Spleen (tissue), 7 donors: ENCODE measurements around the gene MFN2.

Experiments used
- CTCF ChIP-seq, 11 experiments: fragments of 200-600 bp in 7 of 11; fragments of 450-650 bp in 4 of 11; sonication (generic) in 4 of 11; IDR thresholded peaks in 8 of 11; conservative IDR thresholded peaks in 3 of 11; 1 replicate in 7 of 11; 2 replicates in 4 of 11; pipeline versions ENCODE4 v1.4.0 to v1.8.0; 2016 to 2021; ENCODE audit warnings: antibody characterized with exemption in 11 of 11, inconsistent platforms in 4 of 11, mild to moderate bottlenecking in 1 of 11
- POLR2A ChIP-seq, 3 donors: fragments of 450-650 bp; IDR thresholded peaks; one replicate each; pipeline ENCODE4 v1.5.1; 2017; ENCODE audit warnings: antibody characterized with exemption in 3 of 3, mild to moderate bottlenecking in 1 of 3
- donor health status: DM: no; HTN: no; CAD: no; lungs with moderate emphysema.
- donor health status: DM: no; HTN: no; CAD: no.
- donor health status: DM: no; HTN: no; CAD: no.

- TF ChIP-seq CTCF (IDR thresholded peaks at IDR 0.05 in 8 of 11, conservative IDR thresholded peaks at IDR 0.05 in 3 of 11) (no peak), POLR2A (IDR thresholded peaks at IDR 0.05) (no peak)
Observed at GRCh38 chr1:11930571-11931445, 49.4 kb upstream of the MFN2 start.
